Right atrium auricular region (tissue), 2 donors: ENCODE data around the gene GNG3. TPM values are rescaled to one million over a fixed set of nuclear protein-coding genes. Genes with fewer than 3 reads are reported as not detected.
"Not testable (repeated sequence)": the region's sequence is repeated elsewhere in the genome, so short reads cannot be mapped to it uniquely, and the experiment has no call there.

ENCODE experiments used
- DNase-seq: peaks from one replicate; pipeline ENCODE4 v3.0.0-alpha.2; 2019; ENCODE audit warnings: low spot score
- H3K27ac ChIP-seq, 2 donors: fragments of 200-600 bp; sonication (generic); 1 replicate in 1 of 2; 2 replicates in 1 of 2; pipeline ENCODE4 v1.5.1; 2016 to 2019
- H3K27me3 ChIP-seq, 2 donors: fragments of 200-600 bp; sonication (generic); one replicate each; pipeline versions ENCODE4 v1.5.1 to v1.6.0; 2017 to 2019
- H3K36me3 ChIP-seq: fragments of 200-600 bp; sonication (generic); one replicate; pipeline ENCODE4 v1.5.1; 2016
- H3K4me1 ChIP-seq, 2 donors: fragments of 200-600 bp; sonication (generic); one replicate each; pipeline versions ENCODE4 v1.5.1 to v1.6.0; 2017 to 2019
- H3K4me3 ChIP-seq, 2 donors: fragments of 200-600 bp; sonication (generic); 1 replicate in 1 of 2; 2 replicates in 1 of 2; pipeline ENCODE4 v1.5.1; 2017 to 2019; ENCODE audit warnings: mild to moderate bottlenecking in 1 of 2, moderate library complexity in 1 of 2
- H3K9me3 ChIP-seq, 2 donors: fragments of 200-600 bp; sonication (generic); one replicate each; pipeline ENCODE4 v1.5.1; 2019
- total RNA-seq, 2 donors: library from RNA; depleted of rRNA; stranded (reverse); fragments of >200 nt; gene quantifications; one replicate each; pipeline ENCODE4 v1.1.0, GENCODE V29; 2016
- TF ChIP-seq, protein P1 (sequence below), 2 donors: fragments of 200-600 bp; sonication (generic); IDR thresholded peaks; one replicate each; pipeline ENCODE4 v1.5.1; 2019; ENCODE audit warnings: antibody characterized with exemption in 2 of 2

Gene GNG3
- total RNA-seq, 2 donors from 2014 or later, result not detected

DNA sequence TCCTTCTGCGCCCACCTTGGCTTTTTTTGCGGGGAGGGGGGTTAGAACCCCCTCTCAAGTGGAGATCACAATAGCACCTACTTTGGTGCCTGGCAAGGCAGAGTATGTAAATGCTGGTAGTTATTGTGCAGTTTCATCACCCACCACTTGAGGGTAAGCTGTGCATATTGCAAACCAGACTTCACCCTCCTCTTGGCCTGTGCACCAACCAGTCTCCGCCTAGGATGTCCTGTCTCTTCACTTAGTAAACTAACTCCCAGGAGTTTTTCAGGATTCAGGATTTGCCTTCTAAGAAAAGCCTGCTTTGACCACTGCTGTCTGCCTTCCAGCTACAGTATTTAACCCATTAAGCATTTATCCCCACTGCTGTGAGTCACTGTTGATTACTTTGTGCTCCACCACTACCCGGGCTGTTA, 26.6 kb upstream of the GNG3 start:
- Histone ChIP-seq H3K4me3 (no peak overlapping the region), H3K36me3 (peaks cover 20% of the 10 kb centered on the region), H3K4me1 (peaks cover 0 to 23% of the 10 kb centered on the region in 2 donors), H3K9me3 (no peaks in the 10 kb centered on the region), H3K27me3 (no peaks in the 10 kb centered on the region), H3K27ac (peak overlapping the region in 1 of 2 donors; percentile 27)
- peak; percentile 70 for DNase-seq
- TF ChIP-seq, protein P1, sequence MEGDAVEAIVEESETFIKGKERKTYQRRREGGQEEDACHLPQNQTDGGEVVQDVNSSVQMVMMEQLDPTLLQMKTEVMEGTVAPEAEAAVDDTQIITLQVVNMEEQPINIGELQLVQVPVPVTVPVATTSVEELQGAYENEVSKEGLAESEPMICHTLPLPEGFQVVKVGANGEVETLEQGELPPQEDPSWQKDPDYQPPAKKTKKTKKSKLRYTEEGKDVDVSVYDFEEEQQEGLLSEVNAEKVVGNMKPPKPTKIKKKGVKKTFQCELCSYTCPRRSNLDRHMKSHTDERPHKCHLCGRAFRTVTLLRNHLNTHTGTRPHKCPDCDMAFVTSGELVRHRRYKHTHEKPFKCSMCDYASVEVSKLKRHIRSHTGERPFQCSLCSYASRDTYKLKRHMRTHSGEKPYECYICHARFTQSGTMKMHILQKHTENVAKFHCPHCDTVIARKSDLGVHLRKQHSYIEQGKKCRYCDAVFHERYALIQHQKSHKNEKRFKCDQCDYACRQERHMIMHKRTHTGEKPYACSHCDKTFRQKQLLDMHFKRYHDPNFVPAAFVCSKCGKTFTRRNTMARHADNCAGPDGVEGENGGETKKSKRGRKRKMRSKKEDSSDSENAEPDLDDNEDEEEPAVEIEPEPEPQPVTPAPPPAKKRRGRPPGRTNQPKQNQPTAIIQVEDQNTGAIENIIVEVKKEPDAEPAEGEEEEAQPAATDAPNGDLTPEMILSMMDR (IDR thresholded peaks at IDR 0.05), result peak; percentile 36 to 70

GRCh38 chr11:62682518-62682917, 25.0 kb upstream of the GNG3 start:
- Histone ChIP-seq H3K36me3 (peaks cover 3% of the 10 kb centered on the region), H3K4me1 (peaks cover 0 to 18% of the 10 kb centered on the region in 2 donors), H3K27ac (no peak overlapping the region), H3K9me3 (no peaks in the 10 kb centered on the region), H3K4me3 (no peak overlapping the region), H3K27me3 (no peaks in the 10 kb centered on the region)
- TF ChIP-seq, protein P1 (IDR thresholded peaks at IDR 0.05), result no peak
- DNase-seq, result no peak

- TF ChIP-seq, protein P1 (IDR thresholded peaks at IDR 0.05), result no peak
- H3K27ac ChIP-seq, result peak overlapping the region; percentile 7 to 55
- no peak for DNase-seq
Observed at GRCh38 chr11:62687508-62688396, 19.7 kb upstream of the GNG3 start.

GRCh38 chr11:62688491-62688890, 19.0 kb upstream of the GNG3 start:
- H3K4me3 ChIP-seq, result peak overlapping the region in 1 of 2 donors; percentile 37
- H3K27me3 ChIP-seq, result no peaks in the 10 kb centered on the region
- no peaks in the 10 kb centered on the region for H3K9me3 ChIP-seq
- peaks cover 31% of the 10 kb centered on the region for H3K36me3 ChIP-seq
- no peak for DNase-seq
- TF ChIP-seq, protein P1 (IDR thresholded peaks at IDR 0.05), result no peak
- H3K4me1 ChIP-seq, result peaks cover 0 to 25% of the 10 kb centered on the region in 2 donors
- peak overlapping the region in 1 of 2 donors; percentile 55 for H3K27ac ChIP-seq

More at GRCh38 chr11:62687508-62688396, 19.7 kb upstream of the GNG3 start:
- H3K36me3 ChIP-seq, result peaks cover 28% of the 10 kb centered on the region
- peaks cover 0 to 25% of the 10 kb centered on the region in 2 donors for H3K4me1 ChIP-seq
- H3K4me3 ChIP-seq, result peak overlapping the region; percentile 28 to 37
- H3K27me3 ChIP-seq, result no peaks in the 10 kb centered on the region
- no peaks in the 10 kb centered on the region for H3K9me3 ChIP-seq

DNA sequence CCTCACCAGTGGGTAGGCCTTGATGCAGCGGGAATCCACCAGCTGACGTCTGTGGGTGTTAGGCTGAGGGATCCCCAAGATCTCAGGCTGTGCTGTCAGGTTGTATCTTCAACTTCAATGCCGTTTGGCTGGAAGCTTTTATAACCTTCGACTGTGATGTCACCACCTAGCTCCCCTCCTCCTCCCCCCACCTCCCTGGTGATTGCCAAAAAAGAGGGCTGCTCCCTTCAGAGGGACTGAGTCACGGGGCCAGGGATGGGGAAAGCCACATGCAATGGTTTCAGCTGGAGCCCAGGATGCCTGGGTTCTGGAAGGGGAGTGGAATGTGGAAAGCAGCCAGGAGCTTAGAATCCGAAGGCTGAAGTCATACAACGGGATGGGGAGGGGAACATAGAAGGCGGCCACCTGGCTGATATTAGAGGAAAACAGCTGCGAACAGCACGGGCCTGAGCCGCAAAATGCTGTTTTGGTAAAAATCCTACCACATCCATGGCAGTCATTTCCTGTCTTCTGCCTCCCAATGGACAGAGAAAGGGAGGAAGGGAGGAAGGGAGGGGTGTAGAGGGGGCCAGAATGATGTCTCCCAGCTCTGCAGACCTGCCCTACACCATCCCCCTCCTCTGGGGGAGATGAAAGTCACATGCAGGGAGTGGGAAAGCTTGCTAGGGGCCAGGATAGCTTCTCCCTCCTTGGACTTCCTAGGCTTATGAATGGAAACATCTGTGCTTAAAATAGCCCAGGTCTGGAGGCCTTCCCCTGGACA, 17.9 kb upstream of the GNG3 start, which contains the start of gene LRRN4CL:
Gene LRRN4CL, minus strand, starts transcription at position 110 of the 763 bp plus-strand sequence. CDS start 1,022 bp downstream, outside the sequence.
- H3K4me3 ChIP-seq, result peak within 1 kb of the TSS; percentile 13 to 37
- no peaks in the 10 kb centered on the region for H3K9me3 ChIP-seq
- H3K27me3 ChIP-seq, result no peaks in the 10 kb centered on the region
- DNase-seq, result peak; percentile 93
- TF ChIP-seq, protein P1 (IDR thresholded peaks at IDR 0.05), result no peak
- H3K27ac ChIP-seq, result peak within 1 kb of the TSS; percentile 48 to 55
- H3K36me3 ChIP-seq, result peaks cover 31% of the 10 kb centered on the region
- peaks cover 0 to 28% of the 10 kb centered on the region in 2 donors for H3K4me1 ChIP-seq

GRCh38 chr11:62693624-62694023, 13.9 kb upstream of the GNG3 start:
- peaks cover 0 to 22% of the 10 kb centered on the region in 2 donors for H3K4me1 ChIP-seq
- not testable (repeated sequence) for H3K27me3 ChIP-seq, H3K9me3 ChIP-seq, H3K4me3 ChIP-seq, H3K27ac ChIP-seq, DNase-seq
- peaks cover 31% of the 10 kb centered on the region for H3K36me3 ChIP-seq
